ENCODE results near the gene PLCD1.

The PLCD1 gene

DNA sequence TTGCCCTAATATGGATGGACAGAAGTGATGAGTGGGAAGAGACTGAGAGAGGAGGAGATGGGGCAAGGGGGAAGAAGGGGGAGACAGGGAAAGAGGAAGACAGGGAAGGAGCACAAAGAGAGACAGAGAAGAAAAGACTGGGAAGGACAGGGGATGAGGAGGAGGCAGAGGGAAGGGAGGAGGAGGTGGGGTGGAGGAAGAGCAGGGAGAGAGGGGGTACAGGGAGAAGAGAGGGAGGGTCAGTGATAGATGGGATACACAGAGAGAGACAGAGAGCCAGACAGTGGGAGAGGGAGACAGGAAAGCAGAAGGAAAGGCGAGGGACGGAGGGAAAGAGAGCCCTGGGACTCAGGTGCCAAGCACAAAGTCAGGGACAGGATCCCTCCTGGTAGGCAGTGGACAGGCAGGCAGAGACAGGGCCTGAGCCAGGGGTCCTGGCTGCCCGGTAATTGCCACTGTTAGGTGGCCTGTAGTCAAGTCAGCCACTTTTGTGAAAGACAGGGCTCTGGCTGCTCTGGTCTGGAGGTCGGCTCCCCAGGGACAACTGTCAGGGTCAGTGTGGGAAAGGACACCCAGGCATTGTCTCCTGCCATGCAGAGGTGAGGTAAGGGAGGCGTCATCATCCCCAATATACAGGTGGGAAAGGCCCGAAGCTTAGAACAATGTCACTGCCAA lies 29.1 kb downstream of the PLCD1 start:
- peaks cover 10% of the 10 kb centered on the region for H3K36me3 ChIP-seq (ENCODE audit: control insufficient read depth, insufficient read depth, low read length)
- no peak overlapping the region for H3K4me3 ChIP-seq (ENCODE audit: low read length)
- no peak overlapping the region for H3K9ac ChIP-seq (ENCODE audit: low read length)
- no peak overlapping the region for H3K27ac ChIP-seq (ENCODE audit: low read depth, low read length)
- H3K4me1 ChIP-seq (ENCODE audit: control insufficient read depth, insufficient read depth, low read length), result peaks cover 9% of the 10 kb centered on the region
- H3K27me3 ChIP-seq (ENCODE audit: control insufficient read depth, insufficient read depth, low read length), result no peaks in the 10 kb centered on the region

DNA sequence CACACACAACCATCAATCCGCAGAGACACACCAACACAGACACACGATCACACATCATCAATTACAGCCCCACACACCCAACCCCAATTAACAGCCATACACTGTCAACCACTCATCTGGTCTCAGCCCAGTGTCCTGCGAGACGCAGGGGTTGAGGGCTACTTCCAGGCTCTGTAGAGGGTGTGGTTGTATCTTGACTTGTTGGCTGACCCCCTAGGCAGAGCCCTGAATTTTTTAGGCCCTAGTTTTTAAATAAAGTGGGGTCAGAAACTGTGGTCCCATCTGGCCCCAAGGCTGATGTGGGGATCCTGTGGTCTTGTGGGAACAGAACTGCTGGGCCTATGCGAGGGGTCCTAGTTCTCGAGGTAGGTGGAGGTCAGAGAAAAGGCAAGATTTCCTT lies 29.6 kb downstream of the PLCD1 start:
- H3K9ac ChIP-seq (ENCODE audit: low read length), result no peak overlapping the region
- H3K4me1 ChIP-seq (ENCODE audit: control insufficient read depth, insufficient read depth, low read length), result peaks cover 9% of the 10 kb centered on the region
- H3K4me3 ChIP-seq (ENCODE audit: low read length), result no peak overlapping the region
- H3K27ac ChIP-seq (ENCODE audit: low read depth, low read length), result no peak overlapping the region
- H3K27me3 ChIP-seq (ENCODE audit: control insufficient read depth, insufficient read depth, low read length), result no peaks in the 10 kb centered on the region
- H3K36me3 ChIP-seq (ENCODE audit: control insufficient read depth, insufficient read depth, low read length), result peaks cover 13% of the 10 kb centered on the region

DNA sequence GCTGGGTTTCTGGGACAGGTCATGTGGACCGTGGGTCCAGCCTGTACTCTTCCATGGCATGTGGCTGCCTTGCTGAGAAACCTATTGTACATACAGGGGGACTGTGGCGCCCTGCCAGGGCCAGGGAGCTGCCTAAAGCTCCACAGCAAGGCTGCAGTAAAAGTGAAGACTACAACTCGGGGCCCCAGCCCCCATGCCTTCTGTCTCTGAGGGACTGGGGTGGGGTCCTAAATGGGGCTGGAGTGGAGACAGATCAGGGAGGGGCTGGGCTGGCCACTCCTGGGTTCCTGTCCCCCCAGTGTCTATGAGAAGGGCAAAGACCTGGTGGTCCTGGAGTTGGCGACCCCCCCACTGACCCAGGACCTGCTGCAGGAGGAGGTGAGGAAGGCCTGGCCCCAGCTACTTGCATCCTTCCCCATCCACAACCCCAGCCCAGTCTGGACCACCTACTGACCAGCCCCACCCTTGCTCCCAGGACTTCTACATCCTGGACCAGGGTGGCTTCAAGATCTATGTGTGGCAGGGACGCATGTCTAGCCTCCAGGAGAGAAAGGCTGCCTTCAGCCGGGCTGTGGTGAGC lies 31.6 kb downstream of the PLCD1 start:
- H3K27me3 ChIP-seq (ENCODE audit: control insufficient read depth, insufficient read depth, low read length), result no peaks in the 10 kb centered on the region
- H3K4me3 ChIP-seq (ENCODE audit: low read length), result no peak overlapping the region
- peaks cover 12% of the 10 kb centered on the region for H3K4me1 ChIP-seq (ENCODE audit: control insufficient read depth, insufficient read depth, low read length)
- peaks cover 13% of the 10 kb centered on the region for H3K36me3 ChIP-seq (ENCODE audit: control insufficient read depth, insufficient read depth, low read length)
- H3K9ac ChIP-seq (ENCODE audit: low read length), result no peak overlapping the region
- peak overlapping the region; percentile 85 for H3K27ac ChIP-seq (ENCODE audit: low read depth, low read length)

DNA sequence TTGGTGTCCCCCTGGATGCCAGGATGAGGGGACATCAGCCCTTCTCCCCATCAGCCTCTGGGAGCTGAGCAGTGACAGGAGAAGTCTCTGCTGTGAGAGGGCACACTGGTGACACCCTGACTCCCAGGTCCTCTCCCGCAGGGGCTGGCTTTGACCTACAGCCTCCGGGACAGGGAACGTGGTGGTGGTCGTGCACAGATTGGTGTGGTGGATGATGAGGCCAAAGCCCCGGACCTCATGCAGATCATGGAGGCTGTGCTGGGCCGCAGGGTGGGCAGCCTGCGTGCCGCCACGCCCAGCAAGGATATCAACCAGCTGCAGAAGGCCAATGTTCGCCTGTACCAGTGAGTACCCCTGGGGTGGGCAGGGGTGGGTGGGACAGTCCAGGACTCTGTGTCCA lies 32.1 kb downstream of the PLCD1 start:
- Histone ChIP-seq H3K9ac (ENCODE audit: low read length) (no peak overlapping the region), H3K4me3 (ENCODE audit: low read length) (no peak overlapping the region), H3K36me3 (ENCODE audit: control insufficient read depth, insufficient read depth, low read length) (peaks cover 11% of the 10 kb centered on the region), H3K4me1 (ENCODE audit: control insufficient read depth, insufficient read depth, low read length) (peaks cover 12% of the 10 kb centered on the region), H3K27ac (ENCODE audit: low read depth, low read length) (no peak overlapping the region), H3K27me3 (ENCODE audit: control insufficient read depth, insufficient read depth, low read length) (no peaks in the 10 kb centered on the region)

DNA sequence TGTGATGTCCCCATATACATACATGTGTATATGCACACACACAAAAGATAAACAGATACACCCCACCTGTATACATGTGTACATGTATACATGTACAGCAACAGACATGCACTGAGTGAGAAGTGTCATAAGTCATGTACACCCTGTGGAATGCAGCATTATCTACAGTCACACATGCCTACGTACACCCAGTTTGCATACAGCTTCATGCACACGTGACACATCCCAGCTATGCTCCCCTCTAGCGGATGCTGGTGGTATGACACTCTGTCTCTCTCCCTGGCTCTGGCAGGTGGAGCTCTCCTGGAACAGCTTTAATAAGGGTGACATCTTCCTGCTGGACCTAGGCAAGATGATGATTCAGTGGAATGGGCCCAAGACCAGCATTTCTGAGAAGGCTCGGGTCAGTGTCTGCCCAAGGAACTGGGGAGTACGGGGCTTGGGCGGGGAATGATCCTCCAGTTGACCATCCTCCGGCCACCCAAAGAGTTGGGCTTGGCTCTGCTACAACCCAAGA lies 32.6 kb downstream of the PLCD1 start:
- Histone ChIP-seq H3K27ac (ENCODE audit: low read depth, low read length) (no peak overlapping the region), H3K4me1 (ENCODE audit: control insufficient read depth, insufficient read depth, low read length) (peaks cover 12% of the 10 kb centered on the region)

DNA sequence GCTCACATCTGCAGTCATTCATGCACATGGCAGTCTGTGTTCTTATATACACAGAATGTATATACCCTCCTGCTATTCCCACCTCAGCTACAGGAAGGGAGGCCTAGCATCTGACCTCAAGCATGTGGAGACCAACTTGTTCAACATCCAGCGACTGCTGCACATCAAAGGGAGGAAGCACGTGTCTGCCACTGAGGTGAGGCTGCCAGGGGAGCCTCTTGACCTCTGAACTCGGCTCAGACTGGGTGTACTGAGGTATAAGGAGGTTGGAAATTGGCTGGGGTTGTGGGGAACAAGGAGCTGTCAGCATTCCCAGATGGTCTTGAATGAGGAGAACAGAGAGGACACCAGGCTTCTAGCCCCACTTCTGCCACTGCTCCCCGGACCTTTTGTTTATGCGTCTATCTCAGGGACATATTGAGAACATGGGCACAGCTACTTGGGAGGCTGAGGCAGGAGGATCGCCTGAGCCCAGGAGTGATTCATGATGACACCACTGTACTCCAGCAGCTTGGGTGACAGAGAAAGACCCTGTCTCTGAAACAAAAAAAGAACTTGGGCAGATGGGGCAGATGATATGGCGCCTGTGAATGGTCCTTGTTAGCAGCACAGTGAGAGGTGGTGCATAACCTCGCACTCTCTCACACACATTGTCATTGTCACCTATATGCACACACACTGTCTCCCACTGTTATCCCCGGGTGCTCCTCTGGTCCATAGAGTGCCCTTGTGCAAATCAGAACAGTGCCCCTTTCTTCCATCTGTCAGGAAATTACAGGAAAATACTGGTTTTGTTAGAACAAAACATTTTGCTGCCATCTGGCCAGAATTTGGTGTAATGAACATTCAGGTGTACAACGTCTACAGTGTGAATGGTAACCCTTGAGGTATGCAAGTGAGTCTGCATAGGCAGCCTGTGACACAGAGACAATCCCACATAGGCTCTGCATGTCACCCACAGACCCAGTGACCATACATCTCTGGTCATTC lies 33.5 kb downstream of the PLCD1 start:
- no peaks in the 10 kb centered on the region for H3K27me3 ChIP-seq (ENCODE audit: control insufficient read depth, insufficient read depth, low read length)
- peaks cover 7% of the 10 kb centered on the region for H3K36me3 ChIP-seq (ENCODE audit: control insufficient read depth, insufficient read depth, low read length)
- H3K4me1 ChIP-seq (ENCODE audit: control insufficient read depth, insufficient read depth, low read length), result peaks cover 12% of the 10 kb centered on the region
- no peak overlapping the region for H3K4me3 ChIP-seq (ENCODE audit: low read length)
- H3K27ac ChIP-seq (ENCODE audit: low read depth, low read length), result no peak overlapping the region
- no peak overlapping the region for H3K9ac ChIP-seq (ENCODE audit: low read length)

More for the DNA sequence above, 32.6 kb downstream of the PLCD1 start:
- no peak overlapping the region for H3K9ac ChIP-seq (ENCODE audit: low read length)
- no peaks in the 10 kb centered on the region for H3K27me3 ChIP-seq (ENCODE audit: control insufficient read depth, insufficient read depth, low read length)
- peaks cover 7% of the 10 kb centered on the region for H3K36me3 ChIP-seq (ENCODE audit: control insufficient read depth, insufficient read depth, low read length)
- H3K4me3 ChIP-seq (ENCODE audit: low read length), result no peak overlapping the region

DNA sequence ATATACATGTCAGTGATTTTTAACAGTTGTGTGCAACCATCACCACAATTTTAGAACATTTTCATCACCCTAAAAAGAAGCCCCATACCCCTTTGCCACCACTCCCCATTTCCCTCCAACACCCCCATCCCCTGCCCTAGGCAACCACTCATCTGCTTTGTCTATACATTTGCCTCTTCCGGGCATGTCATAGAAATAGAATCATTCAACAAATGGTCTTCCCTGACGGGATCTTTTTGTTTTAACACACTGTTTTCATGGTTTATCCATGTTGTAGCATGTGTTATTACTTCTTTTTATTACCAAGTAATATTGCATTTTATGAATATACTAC lies 34.8 kb downstream of the PLCD1 start:
- Histone ChIP-seq H3K4me1 (ENCODE audit: control insufficient read depth, insufficient read depth, low read length) (peaks cover 12% of the 10 kb centered on the region), H3K9ac (ENCODE audit: low read length) (no peak overlapping the region), H3K27ac (ENCODE audit: low read depth, low read length) (no peak overlapping the region), H3K27me3 (ENCODE audit: control insufficient read depth, insufficient read depth, low read length) (no peaks in the 10 kb centered on the region), H3K4me3 (ENCODE audit: low read length) (peak overlapping the region; percentile 71), H3K36me3 (ENCODE audit: control insufficient read depth, insufficient read depth, low read length) (peaks cover 5% of the 10 kb centered on the region)

DNA sequence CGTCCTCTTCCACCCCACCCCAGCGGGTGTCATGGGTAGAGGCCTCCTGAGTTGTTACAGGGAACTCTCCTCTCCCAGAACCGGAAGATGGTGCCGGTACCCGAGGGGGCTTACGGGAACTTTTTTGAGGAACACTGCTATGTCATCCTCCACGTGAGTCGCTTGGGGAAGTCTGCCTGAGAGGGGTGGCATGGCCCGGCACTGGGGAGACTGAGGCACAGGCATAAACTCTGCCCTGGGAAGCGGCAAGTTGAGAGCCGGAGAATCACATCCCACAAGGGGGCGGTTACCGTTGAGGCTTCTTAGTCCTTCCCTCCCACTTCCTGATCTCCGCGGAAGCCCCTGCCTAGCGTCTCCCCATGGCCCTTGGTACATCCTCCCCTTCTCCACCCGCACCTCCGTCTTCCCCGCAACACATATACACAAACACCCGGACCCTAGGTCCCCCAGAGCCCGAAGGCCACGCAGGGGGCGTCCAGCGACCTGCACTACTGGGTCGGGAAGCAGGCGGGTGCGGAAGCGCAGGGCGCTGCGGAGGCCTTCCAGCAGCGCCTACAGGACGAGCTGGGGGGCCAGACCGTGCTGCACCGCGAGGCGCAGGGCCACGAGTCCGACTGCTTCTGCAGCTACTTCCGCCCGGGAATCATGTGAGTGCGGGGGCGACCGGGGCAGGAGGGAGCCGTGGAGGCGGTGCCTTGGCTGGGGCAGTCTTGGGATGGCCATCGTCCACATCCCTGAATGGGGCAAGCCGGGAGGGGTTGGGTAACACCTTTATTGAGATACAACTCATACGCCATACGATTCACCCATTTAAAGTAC lies 35.4 kb downstream of the PLCD1 start:
- peaks cover 10% of the 10 kb centered on the region for H3K4me1 ChIP-seq (ENCODE audit: control insufficient read depth, insufficient read depth, low read length)
- H3K9ac ChIP-seq (ENCODE audit: low read length), result peak overlapping the region; percentile 53

DNA sequence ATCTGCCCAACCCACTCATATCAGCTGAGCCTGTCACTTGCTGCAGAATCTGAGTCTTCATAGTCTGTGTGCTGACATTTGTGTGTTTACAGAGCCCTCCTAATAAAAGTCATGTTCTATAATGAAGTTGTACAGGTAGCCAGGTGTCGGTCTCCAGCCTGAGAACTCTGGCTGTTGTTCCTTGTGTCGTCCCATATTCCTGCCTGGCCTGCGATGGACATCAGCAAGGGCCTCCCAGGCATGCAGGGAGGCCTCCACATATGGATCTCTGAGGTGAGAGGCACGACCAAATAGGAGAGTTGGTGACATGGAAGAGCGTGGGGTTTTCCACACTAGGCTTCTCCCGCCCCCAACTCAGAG lies 36.0 kb downstream of the PLCD1 start:
- H3K27ac ChIP-seq (ENCODE audit: low read depth, low read length), result no peak overlapping the region
- no peaks in the 10 kb centered on the region for H3K27me3 ChIP-seq (ENCODE audit: control insufficient read depth, insufficient read depth, low read length)
- no peak overlapping the region for H3K9ac ChIP-seq (ENCODE audit: low read length)
- H3K4me3 ChIP-seq (ENCODE audit: low read length), result peak overlapping the region; percentile 71
- H3K4me1 ChIP-seq (ENCODE audit: control insufficient read depth, insufficient read depth, low read length), result peaks cover 8% of the 10 kb centered on the region
- H3K36me3 ChIP-seq (ENCODE audit: control insufficient read depth, insufficient read depth, low read length), result peaks cover 5% of the 10 kb centered on the region

More for the DNA sequence above, 35.4 kb downstream of the PLCD1 start:
- H3K4me3 ChIP-seq (ENCODE audit: low read length), result peak overlapping the region; percentile 71
- H3K27ac ChIP-seq (ENCODE audit: low read depth, low read length), result peak overlapping the region; percentile 25
- no peaks in the 10 kb centered on the region for H3K27me3 ChIP-seq (ENCODE audit: control insufficient read depth, insufficient read depth, low read length)
- peaks cover 5% of the 10 kb centered on the region for H3K36me3 ChIP-seq (ENCODE audit: control insufficient read depth, insufficient read depth, low read length)

DNA sequence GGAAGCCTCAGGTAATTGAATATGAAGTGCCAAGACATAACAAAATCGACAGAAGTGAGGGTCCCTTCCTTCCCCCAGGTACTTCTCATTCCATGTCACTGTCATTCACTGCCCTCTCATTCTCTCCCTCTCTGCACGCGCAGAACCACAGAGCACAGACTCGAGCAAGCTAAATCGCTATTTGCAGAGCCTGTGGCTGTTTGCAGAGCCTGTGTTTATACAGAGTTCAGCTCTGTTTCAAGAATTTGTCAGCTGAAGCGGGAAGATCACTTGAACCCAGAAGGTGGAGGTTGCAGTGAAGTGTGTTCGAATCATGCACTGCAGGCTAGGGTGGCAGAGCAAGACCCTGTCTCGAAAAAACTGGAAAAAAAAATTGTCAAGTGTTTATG lies 36.4 kb downstream of the PLCD1 start:
- Histone ChIP-seq H3K27ac (ENCODE audit: low read depth, low read length) (no peak overlapping the region), H3K4me3 (ENCODE audit: low read length) (peak overlapping the region; percentile 71), H3K27me3 (ENCODE audit: control insufficient read depth, insufficient read depth, low read length) (no peaks in the 10 kb centered on the region), H3K9ac (ENCODE audit: low read length) (no peak overlapping the region), H3K4me1 (ENCODE audit: control insufficient read depth, insufficient read depth, low read length) (peaks cover 4% of the 10 kb centered on the region), H3K36me3 (ENCODE audit: control insufficient read depth, insufficient read depth, low read length) (peaks cover 5% of the 10 kb centered on the region)

DNA sequence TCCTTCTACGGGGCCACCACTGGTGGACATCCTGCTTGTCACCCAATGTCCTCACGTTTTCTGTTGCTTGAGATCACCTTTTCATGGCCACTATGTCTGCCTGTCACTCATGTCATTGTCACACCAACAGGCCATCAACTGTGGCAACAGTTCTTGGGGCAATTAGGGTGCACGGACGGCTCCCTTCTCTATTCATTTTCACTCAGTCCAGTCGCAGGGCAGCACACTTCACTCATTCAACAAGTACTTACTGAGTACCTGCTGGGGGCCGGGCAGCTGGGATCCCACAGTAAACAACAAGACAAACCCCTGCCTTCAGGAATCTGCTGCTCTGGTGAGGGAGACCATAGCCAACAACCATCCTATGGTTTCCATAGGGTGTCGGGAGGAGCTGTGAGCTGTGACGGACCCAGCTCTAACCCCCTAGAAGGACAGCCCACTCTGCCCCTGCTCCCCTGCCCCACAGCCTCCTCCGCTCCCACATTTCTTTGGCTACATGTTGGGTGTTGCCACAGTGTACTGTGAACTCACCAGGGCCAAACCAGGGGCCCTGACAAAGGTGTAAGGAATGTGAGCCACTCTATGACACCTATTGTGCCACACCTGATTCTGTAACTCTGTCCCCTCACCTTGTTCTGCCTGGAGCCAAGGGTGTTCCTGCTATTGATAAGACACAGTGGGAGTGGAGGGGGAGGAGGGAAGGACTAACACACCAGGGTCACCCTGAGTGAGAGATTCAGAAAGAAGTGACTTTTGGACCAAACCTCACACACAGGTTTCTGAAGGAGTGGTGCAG lies 37.0 kb downstream of the PLCD1 start:
- no peak overlapping the region for H3K27ac ChIP-seq (ENCODE audit: low read depth, low read length)
- peaks cover 5% of the 10 kb centered on the region for H3K36me3 ChIP-seq (ENCODE audit: control insufficient read depth, insufficient read depth, low read length)
- no peaks in the 10 kb centered on the region for H3K27me3 ChIP-seq (ENCODE audit: control insufficient read depth, insufficient read depth, low read length)
- peak overlapping the region; percentile 58 for H3K9ac ChIP-seq (ENCODE audit: low read length)
- H3K4me3 ChIP-seq (ENCODE audit: low read length), result peak overlapping the region; percentile 44
- peaks cover 3% of the 10 kb centered on the region for H3K4me1 ChIP-seq (ENCODE audit: control insufficient read depth, insufficient read depth, low read length)

All from rectal smooth muscle tissue (tissue), 1 donor.